ENCODE measurements around the gene CPE. TPM values are rescaled to one million over a fixed set of nuclear protein-coding genes. Genes with fewer than 3 reads are reported as not detected.
"Not testable (repeated sequence)": the region's sequence is repeated elsewhere in the genome, so short reads cannot be mapped to it uniquely, and the experiment has no call there.

CPE gene
- total RNA-seq, 2 donors from 2014 or later: 56.8 to 93.6 TPM

DNA sequence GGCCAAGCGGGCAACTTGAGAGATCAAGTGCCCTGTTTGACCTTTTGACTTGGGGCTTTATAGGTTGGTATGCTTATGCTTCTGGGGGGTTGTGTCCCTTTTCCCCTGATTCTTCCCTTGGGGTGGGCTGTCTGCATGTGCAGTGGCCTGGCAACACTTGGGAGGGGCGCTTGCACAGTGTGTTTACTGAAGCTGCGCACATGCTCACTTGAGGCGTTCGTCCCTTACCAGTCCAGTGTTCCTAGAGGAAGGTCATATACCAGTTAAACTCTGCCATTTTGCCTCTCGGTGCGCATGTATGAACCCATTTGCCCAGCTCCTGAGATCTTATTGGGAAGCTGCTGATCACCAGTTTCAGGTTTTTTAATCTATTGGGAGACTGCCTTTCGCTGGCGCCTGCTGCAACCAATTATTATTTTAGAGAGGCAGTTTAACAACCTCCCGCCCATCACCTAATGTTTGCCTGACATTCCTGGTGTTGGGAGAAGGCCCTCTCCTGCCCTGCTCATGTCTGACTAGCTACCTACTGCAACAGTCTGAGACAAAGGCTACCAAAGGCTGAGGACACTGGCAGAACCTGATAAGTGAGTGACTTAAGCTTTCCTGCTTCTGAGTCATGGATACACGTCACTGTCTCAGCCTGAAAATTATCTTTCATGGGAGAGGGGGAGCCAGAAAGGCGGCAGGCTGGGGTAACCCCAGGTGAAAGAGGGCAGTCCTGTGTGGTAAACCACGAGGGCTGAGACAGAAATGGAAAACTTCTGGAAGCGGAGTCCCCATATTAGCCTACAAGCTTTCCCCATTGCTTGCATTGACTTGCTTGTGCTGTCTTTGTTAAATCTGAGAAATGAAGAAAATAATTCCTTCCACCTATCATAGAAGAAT is 97.6 kb downstream of the CPE start:
- Histone ChIP-seq H3K4me1 (no peaks in the 10 kb centered on the region), H3K9me3 (no peaks in the 10 kb centered on the region), H3K4me3 (no peak overlapping the region), H3K27me3 (no peaks in the 10 kb centered on the region), H3K27ac (no peak overlapping the region), H3K36me3 (no peaks in the 10 kb centered on the region)
- DNase-seq (ENCODE audit: low spot score): no peak
- TF ChIP-seq, protein P1, sequence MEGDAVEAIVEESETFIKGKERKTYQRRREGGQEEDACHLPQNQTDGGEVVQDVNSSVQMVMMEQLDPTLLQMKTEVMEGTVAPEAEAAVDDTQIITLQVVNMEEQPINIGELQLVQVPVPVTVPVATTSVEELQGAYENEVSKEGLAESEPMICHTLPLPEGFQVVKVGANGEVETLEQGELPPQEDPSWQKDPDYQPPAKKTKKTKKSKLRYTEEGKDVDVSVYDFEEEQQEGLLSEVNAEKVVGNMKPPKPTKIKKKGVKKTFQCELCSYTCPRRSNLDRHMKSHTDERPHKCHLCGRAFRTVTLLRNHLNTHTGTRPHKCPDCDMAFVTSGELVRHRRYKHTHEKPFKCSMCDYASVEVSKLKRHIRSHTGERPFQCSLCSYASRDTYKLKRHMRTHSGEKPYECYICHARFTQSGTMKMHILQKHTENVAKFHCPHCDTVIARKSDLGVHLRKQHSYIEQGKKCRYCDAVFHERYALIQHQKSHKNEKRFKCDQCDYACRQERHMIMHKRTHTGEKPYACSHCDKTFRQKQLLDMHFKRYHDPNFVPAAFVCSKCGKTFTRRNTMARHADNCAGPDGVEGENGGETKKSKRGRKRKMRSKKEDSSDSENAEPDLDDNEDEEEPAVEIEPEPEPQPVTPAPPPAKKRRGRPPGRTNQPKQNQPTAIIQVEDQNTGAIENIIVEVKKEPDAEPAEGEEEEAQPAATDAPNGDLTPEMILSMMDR (IDR thresholded peaks at IDR 0.05): no peak

DNA sequence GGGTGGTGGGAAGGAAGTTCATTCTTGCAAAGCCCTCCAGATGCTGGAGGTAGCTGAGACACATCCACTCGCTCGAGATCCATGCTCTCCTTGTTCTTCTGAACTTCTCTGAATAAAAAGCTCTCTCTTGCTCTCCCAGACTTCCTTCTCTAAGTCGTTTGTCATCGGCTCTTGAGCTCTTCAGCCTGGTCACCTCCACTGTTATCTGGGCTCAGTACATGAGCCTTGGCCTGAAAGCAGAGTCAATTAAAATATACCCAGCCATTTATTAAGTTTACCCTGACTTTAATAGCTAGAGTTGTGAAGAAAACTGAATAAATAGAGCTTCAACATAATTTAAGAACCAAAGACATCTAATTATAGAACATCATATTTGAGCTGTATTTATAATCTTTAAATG is 99.0 kb downstream of the CPE start:
- Histone ChIP-seq H3K4me3 (no peak overlapping the region), H3K9me3 (no peaks in the 10 kb centered on the region), H3K27me3 (no peaks in the 10 kb centered on the region), H3K36me3 (no peaks in the 10 kb centered on the region), H3K27ac (no peak overlapping the region), H3K4me1 (no peaks in the 10 kb centered on the region)
- no peak for DNase-seq (ENCODE audit: low spot score)
- TF ChIP-seq, protein P1 (IDR thresholded peaks at IDR 0.05): no peak

DNA sequence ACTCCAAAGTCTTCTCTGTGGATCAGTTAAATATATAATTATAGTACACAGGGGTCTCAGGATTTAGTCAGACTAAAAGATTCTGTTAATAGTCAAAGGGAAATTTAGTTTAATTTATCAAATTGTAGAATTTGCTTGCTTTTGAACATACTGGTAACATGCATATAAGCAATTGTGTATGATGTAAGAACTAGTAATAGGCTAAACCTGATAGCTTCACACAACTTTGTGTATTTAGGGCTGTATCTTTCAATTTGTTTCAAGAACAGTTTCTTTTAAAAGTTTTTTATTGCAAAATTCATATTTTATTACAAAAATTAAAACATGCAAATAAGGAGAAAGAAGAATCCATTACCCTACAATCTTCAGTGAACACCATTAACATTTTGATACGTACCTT is 99.5 kb downstream of the CPE start:
- Histone ChIP-seq H3K27ac (no peak overlapping the region), H3K4me1 (no peaks in the 10 kb centered on the region), H3K4me3 (no peak overlapping the region), H3K27me3 (no peaks in the 10 kb centered on the region), H3K9me3 (no peaks in the 10 kb centered on the region), H3K36me3 (no peaks in the 10 kb centered on the region)
- no peak for DNase-seq (ENCODE audit: low spot score)
- TF ChIP-seq, protein P1 (IDR thresholded peaks at IDR 0.05): no peak

DNA sequence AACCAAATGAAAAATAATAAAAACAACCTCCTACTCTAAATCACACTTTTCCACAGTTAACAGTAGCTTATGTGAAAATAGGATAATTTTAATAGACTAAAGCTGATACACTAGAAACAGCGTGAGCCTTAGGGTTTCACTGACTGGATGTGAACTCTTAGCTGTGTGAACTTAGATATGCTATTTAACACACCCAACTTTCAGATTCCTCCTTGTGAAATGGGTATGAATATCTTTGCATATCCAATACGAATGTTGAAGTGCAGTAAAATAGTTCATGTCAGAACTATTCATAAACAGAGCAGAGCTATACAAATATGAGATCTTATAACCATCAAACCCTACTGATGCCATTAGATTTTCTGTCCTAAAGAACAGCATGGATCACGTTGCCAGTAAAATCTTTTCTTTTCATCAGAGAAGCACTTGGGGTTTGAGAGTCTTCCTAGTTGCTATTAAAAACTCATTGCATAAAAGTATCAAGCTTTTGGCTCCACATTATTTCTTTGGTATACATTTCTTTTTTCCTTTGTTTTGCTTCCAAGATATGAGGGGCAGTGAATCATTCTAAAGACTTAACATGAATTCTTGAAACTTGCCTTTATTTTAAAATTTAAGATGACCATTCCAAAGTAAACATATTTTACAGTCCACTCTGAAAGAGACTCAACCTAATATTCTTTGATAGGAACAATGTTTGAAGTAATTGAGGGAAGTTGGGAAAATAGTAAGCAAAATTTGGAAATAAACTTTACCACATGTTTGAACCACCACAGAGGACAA is 102.4 kb downstream of the CPE start:
- TF ChIP-seq, protein P1 (IDR thresholded peaks at IDR 0.05): no peak
- Histone ChIP-seq H3K36me3 (no peaks in the 10 kb centered on the region), H3K27ac (no peak overlapping the region), H3K27me3 (no peaks in the 10 kb centered on the region), H3K4me1 (no peaks in the 10 kb centered on the region), H3K4me3 (no peak overlapping the region), H3K9me3 (no peaks in the 10 kb centered on the region)
- no peak for DNase-seq (ENCODE audit: low spot score)

DNA sequence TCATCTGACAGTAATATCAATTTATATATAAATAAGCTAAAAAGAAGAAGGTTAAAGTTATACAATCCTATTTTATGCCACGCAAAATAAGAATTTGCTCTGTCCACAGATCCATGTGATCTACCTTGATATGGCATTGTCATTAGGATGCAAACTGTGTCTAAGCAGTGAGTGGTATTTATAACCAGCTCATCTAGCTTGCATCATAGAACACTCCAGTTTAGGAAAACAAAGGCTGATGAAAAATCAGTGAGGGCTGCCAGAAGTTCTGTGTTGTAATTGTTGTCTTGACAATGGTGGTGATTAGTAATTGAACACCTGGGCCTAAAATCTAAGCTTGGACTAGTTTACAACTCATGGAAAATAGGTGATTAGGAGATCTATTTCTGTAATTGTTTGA is 111.0 kb downstream of the CPE start:
- TF ChIP-seq, protein P1 (IDR thresholded peaks at IDR 0.05): no peak
- Histone ChIP-seq H3K4me1 (no peaks in the 10 kb centered on the region), H3K9me3 (no peaks in the 10 kb centered on the region), H3K27me3 (no peaks in the 10 kb centered on the region), H3K27ac (no peak overlapping the region), H3K36me3 (no peaks in the 10 kb centered on the region), H3K4me3 (no peak overlapping the region)
- no peak for DNase-seq (ENCODE audit: low spot score)

DNA sequence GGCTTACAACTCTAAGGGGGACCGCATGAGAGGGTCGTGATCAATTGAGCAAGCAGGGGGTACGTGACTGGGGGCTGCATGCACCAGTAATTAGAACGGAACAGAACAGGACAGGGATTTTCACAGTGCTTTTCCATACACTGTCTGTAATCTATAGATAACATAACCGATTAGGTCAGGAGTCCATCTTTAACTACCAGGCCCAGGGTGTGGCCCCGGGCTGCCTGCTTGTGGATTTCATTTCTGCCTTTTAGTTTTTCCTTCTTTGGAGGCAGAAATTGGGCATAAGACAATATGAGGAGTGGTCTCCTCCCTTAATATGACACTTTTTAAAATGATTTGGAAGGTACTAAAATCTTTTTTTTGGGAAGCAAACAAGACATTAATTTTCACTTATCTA is 113.8 kb downstream of the CPE start:
- DNase-seq (ENCODE audit: low spot score); H3K4me1 ChIP-seq; H3K4me3 ChIP-seq; H3K27me3 ChIP-seq; H3K36me3 ChIP-seq; H3K9me3 ChIP-seq; H3K27ac ChIP-seq: not testable (repeated sequence)
